GM12878 (cell line): ENCODE measurements around the gene CAST. TPM values are rescaled to one million over a fixed set of nuclear protein-coding genes. Genes with fewer than 3 reads are reported as not detected.

ENCODE experiments used
- ATAC-seq: fragments of 200-7000 bp; cut with Tn5 transposase; 3 replicates; pipeline ENCODE4 v1.9.1; 2020; ENCODE audit warnings: mild to moderate bottlenecking, moderate library complexity
- BruUV-seq: library from RNA; stranded (reverse); fragments of 400-500 nt; replicated peaks from 2 replicates; lab custom pipeline; 2021; lab: Mats Ljungman, UMichigan
- CTCF ChIA-PET: fragments of 300-600 bp; sonication (Branson Sonifier 250); formaldehyde crosslinking; extraction: SDS; loops from one replicate; lab custom pipeline; 2021; ENCODE audit warnings: inconsistent platforms; lab: Yijun Ruan, JAX
- POLR2A ChIA-PET: fragments of 350-600 bp; formaldehyde crosslinking; extraction: SDS; loops from one replicate; lab custom pipeline; 2021; ENCODE audit warnings: inconsistent platforms; lab: Charles Lee
- RAD21 ChIA-PET: fragments of 300-600 bp; sonication (Branson Sonifier 250); formaldehyde crosslinking; loops from one replicate; lab custom pipeline; 2023; ENCODE audit warnings: antibody characterized with exemption; ENCODE audit not compliant: unreplicated experiment; lab: Charles Lee
- SMC1A ChIA-PET: fragments of 300-600 bp; sonication (Branson Sonifier 250); formaldehyde crosslinking; loops from one replicate; lab custom pipeline; 2023; ENCODE audit not compliant: unreplicated experiment, uncharacterized antibody; lab: Charles Lee
- DNase-seq: peaks from one replicate; pipeline ENCODE4 v3.0.0-alpha.2; 2011; ENCODE audit warnings: low read depth, low spot score
- FAIRE-seq: peaks from 3 replicates; lab custom pipeline; 2011; peaks lifted over from hg19 to GRCh38; lab: Jason Lieb, UNC
- H2AFZ ChIP-seq: 2 replicates; pipeline ENCODE4 v1.6.0; 2011; ENCODE audit warnings: low read depth, low read length, control low read depth; ENCODE audit not compliant: control insufficient read depth
- H3K27ac ChIP-seq: 2 replicates; pipeline ENCODE4 v1.5.1; 2011; ENCODE audit warnings: control low read depth; ENCODE audit not compliant: control insufficient read depth, insufficient read depth
- H3K27me3 ChIP-seq, 2 experiments: replicated peaks in 1 of 2; 2 replicates each; pipeline versions ENCODE4 v1.6.0 to v1.6.1; 2011; ENCODE audit warnings: low read length in 1 of 2; ENCODE audit not compliant: control insufficient read depth in 2 of 2, insufficient read depth in 2 of 2
- H3K36me3 ChIP-seq, 2 experiments: 2 replicates each; pipeline ENCODE4 v1.5.1; 2011; ENCODE audit warnings: low read length in 1 of 2; ENCODE audit not compliant: control insufficient read depth in 2 of 2, insufficient read depth in 2 of 2
- H3K4me1 ChIP-seq: 2 replicates; pipeline ENCODE4 v1.6.1; 2011; ENCODE audit warnings: mild to moderate bottlenecking, low read length, moderate library complexity, mixed read lengths; ENCODE audit not compliant: control insufficient read depth, insufficient read depth
- H3K4me2 ChIP-seq: 2 replicates; pipeline ENCODE4 v1.6.0; 2011; ENCODE audit warnings: control low read depth; ENCODE audit not compliant: control insufficient read depth, insufficient read depth
- H3K4me3 ChIP-seq: fragments of 200-600 bp; sonication (generic); 2 replicates; pipeline ENCODE4 v1.5.1; 2016
- H3K79me2 ChIP-seq: 2 replicates; pipeline ENCODE4 v1.6.0; 2011; ENCODE audit warnings: low read length; ENCODE audit not compliant: control insufficient read depth, insufficient read depth
- H3K9ac ChIP-seq: 2 replicates; pipeline ENCODE4 v1.8.0; 2011; ENCODE audit warnings: low read length, control low read depth, mixed read lengths; ENCODE audit not compliant: control insufficient read depth, insufficient read depth
- H3K9me3 ChIP-seq: replicated peaks from 3 replicates; pipeline ENCODE4 v1.5.1; 2011; ENCODE audit warnings: mild to moderate bottlenecking, low read length; ENCODE audit not compliant: control insufficient read depth, insufficient read depth
- H4K20me1 ChIP-seq: 2 replicates; pipeline ENCODE4 v1.6.0; 2011; ENCODE audit not compliant: control insufficient read depth, insufficient read depth
- BMI1 ChIP-seq: fragments of 450-650 bp; IDR thresholded peaks from 2 replicates; pipeline ENCODE4 v1.6.1; 2016; ENCODE audit warnings: mild to moderate bottlenecking, moderate library complexity, borderline replicate concordance
- CBFB ChIP-seq: IDR thresholded peaks from 2 replicates; pipeline ENCODE4 v1.6.1; 2016; ENCODE audit warnings: antibody characterized with exemption, low read depth
- ELK1 ChIP-seq: IDR thresholded peaks from 2 replicates; pipeline ENCODE4 v1.6.1; 2012; ENCODE audit warnings: low read depth, low read length, improper control_type of control experiment
- PAX5 ChIP-seq: IDR thresholded peaks from 2 replicates; pipeline ENCODE4 v1.6.1; 2011; ENCODE audit warnings: low read depth, low read length, borderline replicate concordance
- RELA ChIP-seq: fragments of 450-650 bp; IDR thresholded peaks from 2 replicates; pipeline ENCODE4 v1.8.0; 2014; ENCODE audit warnings: borderline replicate concordance; ENCODE audit not compliant: partially characterized antibody
- SMC3 ChIP-seq: IDR thresholded peaks from 2 replicates; pipeline ENCODE4 v1.6.1; 2011; ENCODE audit warnings: low read length, improper control_type of control experiment, borderline replicate concordance
- USF2 ChIP-seq: IDR thresholded peaks from 2 replicates; pipeline ENCODE4 v1.6.1; 2011; ENCODE audit warnings: low read depth, low read length, improper control_type of control experiment, borderline replicate concordance
- ZSCAN29 ChIP-seq: fragments of 450-650 bp; IDR thresholded peaks from 2 replicates; pipeline ENCODE4 v1.6.1; 2017; ENCODE audit warnings: mild to moderate bottlenecking, moderate library complexity
- WGBS: methylation state at CpG from one replicate; pipeline ENCODE4 v1.1.6; 2016; ENCODE audit warnings: low lambda C conversion rate; ENCODE audit not compliant: insufficient replicate concordance, insufficient coverage; ENCODE audit errors: missing lambda C conversion rate; 5-methylcytosine and 5-hydroxymethylcytosine counted together
- in situ Hi-C: fragments of 300-500 bp; cut with MboI; formaldehyde crosslinking; loops from 9 replicates; pipeline ENCODE4 v1.14.3; 2018; ENCODE audit warnings: mixed read lengths
- intact Hi-C: fragments of 100-400 bp; cut with micrococcal nuclease; formaldehyde crosslinking; loops from one replicate; pipeline ENCODE4 v1.14.2; 2022; ENCODE audit not compliant: unreplicated experiment
- polyA plus RNA-seq, 11 experiments: library from polyadenylated mRNA; depleted of rRNA in 4 of 11; unstranded in 6 of 11; stranded (reverse) in 5 of 11; fragments of >200 nt; fragmentation: Nextera tagmentation in 4 of 11; fragmentation: Illumina TruSeq in 1 of 11; extraction: Ambion mirVana in 4 of 11; extraction: Trizol in 1 of 11; gene quantifications; 1 replicate in 1 of 11; 2 replicates in 10 of 11; pipeline versions ENCODE4 v1.2.1 to v1.2.3, GENCODE V29; 2011 to 2016; ENCODE audit warnings: inconsistent platforms in 2 of 11, missing spikeins in 2 of 11, low read depth in 1 of 11
- total RNA-seq, 4 experiments: library from RNA; depleted of rRNA in 3 of 4; stranded (reverse); fragments of >200 nt in 3 of 4; fragmentation: Illumina TruSeq in 1 of 4; extraction: Trizol in 1 of 4; gene quantifications; 2 replicates each; pipeline versions ENCODE4 v1.2.1 to v1.2.3, GENCODE V29; 2013 to 2021

Gene CAST
- total and polyA plus RNA-seq, 10 of the 15 experiments (the other 5 are each of a cell fraction or from before 2014, with no cell fraction given): 31.7 to 140 (median 68.5) TPM

- H3K27me3 ChIP-seq: no peaks in the 10 kb centered on the region
- H3K79me2 ChIP-seq: no peaks in the 10 kb centered on the region
- RAD21 ChIA-PET: no interaction called here
- H3K27ac ChIP-seq: no peak overlapping the region
- DNase-seq (no peak), FAIRE-seq (no peak), ATAC-seq (no peak)
- SMC1A ChIA-PET: interaction anchor here (0.8 to 3.0 kb wide), 6 partner anchors 9 to 387 kb away, joined by 3 to 12 read pairs (median 4); no protein-coding TSS in a partner anchor
- CTCF ChIA-PET: interaction anchor here (0.6 to 1.6 kb wide), 4 partner anchors 10 to 922 kb away, joined by 3 to 7 read pairs (median 4); no protein-coding TSS in a partner anchor
- intact Hi-C loops: no loop called here
- H3K9me3 ChIP-seq: no peaks in the 10 kb centered on the region
- no peak for TF ChIP-seq RELA
- no peak for TF ChIP-seq SMC3
- 85% methylated on average over 4 of the region's 4 CpGs for WGBS
- H2AFZ ChIP-seq: no peak overlapping the region
- peaks cover 8 to 34% of the 10 kb centered on the region in 2 experiments for H3K36me3 ChIP-seq
- BruUV-seq: no TSS peak
- in situ Hi-C loops: no loop called here
- H3K9ac ChIP-seq: no peak overlapping the region
- POLR2A ChIA-PET: no interaction called here
- H3K4me1 ChIP-seq: no peaks in the 10 kb centered on the region
- H3K4me3 ChIP-seq: no peak overlapping the region
- no peak overlapping the region for H3K4me2 ChIP-seq
- H4K20me1 ChIP-seq: no peaks in the 10 kb centered on the region
Observed at GRCh38 chr5:96781031-96781971, 119.1 kb downstream of the CAST start.

GRCh38 chr5:96783326-96783725 lies 121.2 kb downstream of the CAST start:
- no peak overlapping the region for H3K9ac ChIP-seq
- no peak overlapping the region for H3K4me3 ChIP-seq
- ChIA-PET SMC1A (no interaction called here), POLR2A (no interaction called here), CTCF (interaction anchor here (1.0 kb wide), 1 partner anchor 359 kb away, joined by 3 read pairs; the partner anchor contains the start of gene LIX1), RAD21 (no interaction called here)
- no peaks in the 10 kb centered on the region for H4K20me1 ChIP-seq
- no peak for TF ChIP-seq BMI1
- no peak for TF ChIP-seq CBFB
- no peak for TF ChIP-seq ELK1
- TF ChIP-seq USF2: no peak
- TF ChIP-seq ZSCAN29: no peak
- no peak for TF ChIP-seq PAX5
- ATAC-seq (no peak), DNase-seq (no peak), FAIRE-seq (no peak)
- H3K27ac ChIP-seq: no peak overlapping the region
- in situ Hi-C loops: no loop called here
- H3K4me2 ChIP-seq: no peak overlapping the region
- intact Hi-C loops: no loop called here
- 47% methylated on average over 2 of the region's 2 CpGs for WGBS
- no peak overlapping the region for H2AFZ ChIP-seq
- no peaks in the 10 kb centered on the region for H3K27me3 ChIP-seq
- H3K9me3 ChIP-seq: no peaks in the 10 kb centered on the region
- BruUV-seq: no TSS peak
- H3K4me1 ChIP-seq: no peaks in the 10 kb centered on the region
- no peaks in the 10 kb centered on the region for H3K79me2 ChIP-seq
- H3K36me3 ChIP-seq: peaks cover 7 to 37% of the 10 kb centered on the region in 2 experiments
